HG02798 (cell line): ENCODE results near the gene STX1B.
"Not testable (repeated sequence)": the region's sequence is repeated elsewhere in the genome, so short reads cannot be mapped to it uniquely, and the experiment has no call there.

Experiments
- ATAC-seq: cut with Tn5 transposase; IDR thresholded peaks from one replicate; pipeline ENCODE4 v1.9.1; 2021; ENCODE audit warnings: mild to moderate bottlenecking; ENCODE audit not compliant: unreplicated experiment, poor library complexity

Gene STX1B

DNA sequence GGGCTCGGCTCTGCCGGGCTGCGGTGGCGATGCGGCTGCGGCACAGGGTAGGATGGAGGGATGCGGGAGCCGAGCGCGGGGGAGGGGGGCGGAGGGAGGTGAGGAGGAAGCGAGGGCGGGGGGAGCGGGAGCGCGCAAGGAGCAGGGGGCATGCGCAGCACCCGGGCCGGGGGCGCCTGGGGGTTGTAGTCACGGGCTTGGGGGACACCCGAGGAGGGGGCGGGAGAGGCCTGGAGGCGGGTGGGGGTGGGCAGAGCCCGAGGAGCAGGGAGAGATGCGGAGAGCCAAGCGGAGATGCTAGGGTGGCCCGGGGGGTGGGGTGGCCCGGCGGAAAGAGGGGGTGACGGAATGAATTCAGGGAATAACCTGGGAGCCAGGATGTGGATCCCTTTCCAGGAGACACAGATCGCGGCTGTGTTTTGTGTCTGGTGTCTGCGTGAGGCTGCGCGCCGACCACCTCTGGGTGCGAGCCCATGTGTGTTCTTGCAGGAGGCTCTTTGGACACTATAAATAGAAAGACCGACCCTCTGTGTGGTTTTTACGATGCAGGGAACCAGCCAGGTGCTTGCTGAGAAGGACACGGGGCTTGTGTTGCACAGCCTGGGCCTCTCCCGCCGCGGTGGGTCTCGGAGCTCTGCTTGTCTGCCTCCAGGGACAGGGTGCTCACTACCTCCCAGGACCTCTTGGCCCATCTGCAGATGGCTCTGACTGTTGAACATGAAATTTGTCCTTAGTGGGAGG, at the start of gene STX1B:
Gene STX1B, minus strand, starts transcription at position 54 of the 741 bp plus-strand sequence. CDS start 242 bp downstream, outside the sequence.
- ATAC-seq: no peak

DNA sequence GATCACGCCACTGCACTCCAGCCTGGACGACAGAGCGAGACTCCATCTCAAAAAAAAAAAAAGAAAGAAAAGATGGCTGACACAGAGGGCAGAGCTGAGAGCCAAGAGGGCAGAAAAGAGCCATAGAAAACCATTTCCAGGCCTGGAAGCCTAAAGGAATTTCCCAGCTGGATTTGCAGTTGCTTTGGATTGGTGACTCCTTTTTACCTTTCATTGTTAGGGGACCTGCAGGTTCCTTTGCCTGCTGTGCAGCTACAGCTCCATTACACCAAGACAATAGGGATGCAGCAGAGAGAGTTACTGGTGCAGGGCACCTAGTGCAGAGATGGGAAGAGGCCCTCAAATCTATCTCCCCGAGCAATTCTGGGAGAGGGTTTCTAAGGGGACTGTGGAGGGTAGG, 45.2 kb upstream of the STX1B start:
- no peak for ATAC-seq

DNA sequence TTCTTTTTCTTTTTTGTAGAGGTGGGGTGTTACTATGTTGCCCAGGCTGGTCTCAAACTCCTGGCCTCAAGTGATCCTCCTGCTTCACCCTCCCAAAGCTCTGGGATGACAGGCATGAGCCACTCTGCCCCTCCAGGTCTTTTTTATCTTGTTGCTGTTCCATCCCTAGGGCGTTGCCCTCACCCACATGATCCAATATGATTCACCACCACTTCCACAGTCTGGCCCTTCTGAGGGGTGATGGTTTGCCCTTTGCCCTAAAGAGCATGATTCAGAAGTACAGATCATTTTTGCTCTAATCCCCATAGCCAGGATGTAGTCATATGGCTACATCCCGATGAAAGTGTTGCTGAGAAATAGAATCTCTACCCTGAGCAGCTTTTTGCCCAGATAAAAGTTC, 41.7 kb upstream of the STX1B start:
- ATAC-seq: no peak

DNA sequence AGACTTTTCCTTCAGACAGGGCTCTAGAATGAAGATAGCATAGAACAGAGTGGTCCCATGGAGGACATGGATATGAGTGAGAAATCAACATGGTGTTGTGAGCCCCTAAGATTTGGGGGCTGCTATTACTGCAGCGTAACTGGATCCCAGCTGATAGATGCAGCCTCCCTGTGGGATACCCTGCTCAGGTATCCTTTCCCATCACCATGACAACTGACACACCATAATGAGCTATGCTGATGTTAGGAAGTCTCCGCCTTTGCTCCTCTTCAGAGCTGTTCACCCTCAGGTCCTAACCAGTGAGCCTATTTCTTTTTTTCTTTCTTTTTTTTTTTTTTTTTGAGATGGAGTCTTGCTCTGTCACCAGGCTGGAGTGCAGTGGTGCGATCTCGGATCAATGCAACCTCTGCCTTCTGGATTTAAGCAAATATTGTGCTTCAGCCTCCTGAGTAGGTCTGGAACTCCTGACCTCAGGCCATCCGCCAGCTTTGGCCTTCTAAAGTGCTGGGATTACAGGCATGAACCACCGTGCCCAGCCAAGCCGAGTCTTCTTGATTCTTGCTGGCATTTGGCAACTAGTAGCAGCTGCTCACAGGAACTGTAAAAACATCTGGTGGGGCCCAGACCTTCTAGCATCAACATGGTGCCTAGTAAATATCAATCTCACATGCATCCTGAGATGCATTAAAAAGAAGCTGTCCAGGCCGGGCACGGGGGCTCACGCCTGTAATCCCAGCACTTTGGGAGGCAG, 40.0 kb upstream of the STX1B start:
- ATAC-seq: no peak

DNA sequence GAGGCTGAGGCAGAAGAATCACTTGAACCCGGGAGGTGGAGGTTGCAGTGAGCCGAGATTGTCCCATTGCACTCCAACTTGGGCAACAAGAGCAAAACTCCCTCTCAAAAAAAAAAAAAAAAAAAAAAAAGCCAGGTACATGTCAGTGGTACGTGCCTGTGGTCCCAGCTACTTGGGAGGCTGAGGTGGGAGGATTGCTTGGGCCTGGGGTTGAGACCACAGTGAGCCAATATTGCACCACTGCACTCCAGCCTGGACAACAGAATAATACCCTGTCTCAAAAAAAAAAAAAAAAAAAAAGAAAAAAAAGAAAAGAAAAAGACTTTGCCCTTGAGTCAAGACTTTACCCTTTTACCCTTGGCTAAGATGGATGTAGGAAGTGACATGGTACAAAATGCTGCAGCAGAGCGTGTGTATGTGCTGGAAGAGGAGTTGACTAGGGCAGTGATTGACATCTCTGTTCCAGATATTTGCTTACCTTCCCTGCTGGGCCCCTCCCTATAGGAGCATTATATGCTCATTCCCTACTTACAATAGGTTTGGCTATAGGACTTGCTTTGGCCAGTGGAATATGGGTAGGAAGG, 33.6 kb upstream of the STX1B start:
- no peak for ATAC-seq

DNA sequence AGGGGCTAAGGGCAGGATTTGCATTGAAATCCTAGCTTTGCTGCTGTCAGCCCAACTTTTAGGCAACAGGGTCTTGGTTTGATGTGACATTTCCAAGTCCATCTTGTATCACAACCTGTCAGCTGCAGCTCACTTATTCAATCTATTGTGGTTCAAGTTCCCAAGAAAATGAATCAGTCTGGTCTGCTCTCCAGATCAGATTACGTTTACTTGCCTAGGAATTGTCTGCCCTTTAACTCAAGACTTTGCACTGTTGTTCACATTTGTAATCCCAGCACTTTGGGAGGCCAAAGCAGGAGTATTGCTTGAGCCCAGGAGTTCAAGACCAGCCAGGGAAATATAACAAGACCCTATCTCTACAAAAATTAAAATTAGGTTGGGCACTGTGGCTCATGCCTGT, 32.9 kb upstream of the STX1B start:
- ATAC-seq: no peak

DNA sequence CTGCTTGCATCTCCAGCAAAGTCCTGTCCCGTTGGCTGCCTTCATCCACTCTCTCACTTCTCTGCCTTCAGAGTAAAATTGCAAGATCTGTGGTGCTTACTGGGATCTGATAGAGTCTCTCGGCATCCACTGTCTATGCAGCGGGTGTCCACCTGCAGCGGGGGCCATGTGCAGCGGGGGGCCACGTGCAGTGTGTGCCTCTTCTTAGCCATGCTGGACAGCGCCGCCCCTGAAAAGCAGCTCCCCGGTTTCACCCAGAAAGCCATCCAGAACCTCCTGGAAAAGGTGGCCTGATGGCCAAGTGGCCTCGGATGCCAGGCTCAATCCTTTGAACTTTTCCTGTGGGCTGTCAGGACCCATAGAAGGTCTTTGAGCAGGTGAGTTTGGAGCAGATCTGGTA, 32.4 kb upstream of the STX1B start:
- ATAC-seq: no peak

DNA sequence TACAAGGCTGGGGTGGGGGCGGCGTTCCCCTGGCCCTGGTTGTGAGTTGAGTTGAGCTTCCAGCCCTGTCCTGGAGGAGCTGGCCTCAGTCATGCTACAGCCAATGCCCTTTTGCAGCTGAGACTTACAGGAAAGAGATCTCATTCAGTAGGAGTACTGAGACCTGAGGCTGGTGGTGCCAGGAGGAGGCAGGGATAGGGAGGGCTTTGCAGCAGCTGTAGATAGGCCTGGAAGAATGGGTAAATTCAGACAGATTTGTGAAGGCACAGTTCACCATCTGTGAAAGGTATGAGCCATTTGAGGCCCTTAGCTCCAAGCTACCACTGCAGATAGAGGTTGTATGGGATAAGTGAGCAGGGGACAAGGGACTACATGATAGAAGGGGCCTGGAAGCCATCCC, 28.6 kb upstream of the STX1B start:
- ATAC-seq: no peak

DNA sequence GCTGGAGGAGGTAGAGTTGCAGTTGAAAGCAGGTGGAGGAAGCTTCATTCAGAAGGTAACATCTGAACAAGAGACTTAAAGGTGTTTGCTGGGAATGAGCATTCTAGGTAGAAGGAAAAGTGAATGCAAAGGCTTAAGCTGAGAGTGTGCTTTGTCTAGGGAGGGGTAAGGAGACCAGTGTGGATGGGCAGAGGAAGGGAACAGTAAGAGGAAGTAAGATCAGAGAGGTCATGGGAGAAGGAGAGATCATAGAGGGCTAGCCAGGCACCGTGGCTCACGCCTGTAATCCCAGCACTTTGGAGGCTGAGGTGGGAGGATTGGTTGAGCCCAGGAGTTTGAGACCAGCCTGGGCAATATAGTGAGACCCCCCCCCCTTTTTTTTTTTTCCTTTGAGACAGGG, 26.3 kb upstream of the STX1B start:
- no peak for ATAC-seq

DNA sequence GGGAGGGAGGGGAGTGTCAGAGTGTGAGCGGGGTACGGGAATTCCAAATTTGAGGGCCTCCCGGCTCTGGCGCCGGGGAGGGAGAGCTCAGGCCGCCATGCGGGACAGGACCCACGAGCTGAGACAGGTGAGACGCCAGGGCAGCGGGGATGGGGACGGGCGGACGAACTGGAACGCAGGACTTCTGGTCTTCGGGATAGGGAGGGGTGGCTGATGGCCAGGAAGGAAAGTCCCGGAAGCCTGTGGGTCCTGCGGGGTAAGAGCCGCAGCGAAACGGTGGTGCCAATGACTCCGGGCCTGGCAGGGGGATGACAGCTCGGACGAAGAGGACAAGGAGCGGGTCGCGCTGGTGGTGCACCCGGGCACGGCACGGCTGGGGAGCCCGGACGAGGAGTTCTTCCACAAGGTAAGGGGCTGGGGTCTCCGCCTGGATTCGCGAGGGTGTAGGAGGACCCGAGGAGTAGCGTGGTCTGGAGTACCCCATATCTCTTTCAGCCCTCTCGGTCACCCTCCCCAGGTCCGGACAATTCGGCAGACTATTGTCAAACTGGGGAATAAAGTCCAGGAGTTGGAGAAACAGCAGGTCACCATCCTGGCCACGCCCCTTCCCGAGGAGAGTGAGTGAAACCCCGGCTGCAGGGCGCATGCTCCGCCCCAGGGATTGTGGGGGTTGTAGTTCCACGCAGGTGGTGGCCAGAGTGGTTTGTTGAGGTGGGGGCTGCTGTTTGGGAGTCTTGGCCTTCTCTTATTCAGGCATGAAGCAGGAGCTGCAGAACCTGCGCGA, 23.5 kb upstream of the STX1B start:
- ATAC-seq: peak; percentile 41

DNA sequence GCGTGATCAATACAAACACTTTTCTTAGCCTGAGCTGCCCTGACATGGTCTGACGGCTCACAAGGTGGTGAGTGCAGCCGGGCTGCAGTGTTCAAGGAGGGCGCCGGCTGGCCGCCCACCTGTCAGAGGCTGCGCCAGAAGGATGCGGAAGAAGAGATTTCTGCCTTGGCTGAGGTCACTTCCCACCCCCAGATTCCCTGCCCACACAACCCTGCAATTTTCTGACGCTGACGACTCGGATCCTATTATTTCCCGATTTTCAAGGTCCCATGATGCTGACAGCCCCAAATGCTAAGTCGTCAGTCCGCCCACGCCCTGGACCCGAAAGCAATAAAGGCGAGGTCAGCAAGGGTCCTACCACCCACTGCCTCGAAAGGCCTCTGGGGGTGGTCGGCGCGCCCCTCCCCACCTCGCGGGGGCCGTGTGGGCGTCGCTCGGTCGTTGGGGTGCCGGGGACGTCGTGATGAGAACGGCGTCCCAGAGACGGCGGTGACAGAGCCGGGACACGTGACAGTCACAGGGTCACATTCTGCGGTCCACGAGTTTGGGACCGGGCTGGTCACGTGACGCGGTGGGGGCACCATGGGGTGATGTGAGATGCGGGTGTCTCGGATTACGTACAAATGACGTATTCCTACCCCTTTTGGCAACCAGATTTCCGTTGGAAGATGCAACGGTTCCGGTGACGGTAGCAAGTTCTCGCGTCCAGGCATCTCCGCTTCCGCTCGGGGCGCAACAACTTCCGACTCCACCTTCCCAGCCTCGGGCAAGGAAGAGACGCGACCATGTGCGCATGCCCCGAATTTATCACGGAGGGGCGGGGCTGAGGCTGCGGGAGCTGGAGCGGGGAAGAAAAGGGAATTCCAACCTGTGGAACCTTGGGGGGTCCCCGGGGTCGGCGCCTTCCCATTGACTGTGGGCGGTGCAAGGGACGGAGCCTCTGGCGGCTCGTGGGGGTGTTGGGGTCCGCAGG, 22.6 kb upstream of the STX1B start, which contains the start of gene STX4:
Gene STX4, plus strand, starts transcription at position 823 of the 973 bp plus-strand sequence. CDS start 248 bp downstream, outside the sequence.
- peak; percentile 85 for ATAC-seq

DNA sequence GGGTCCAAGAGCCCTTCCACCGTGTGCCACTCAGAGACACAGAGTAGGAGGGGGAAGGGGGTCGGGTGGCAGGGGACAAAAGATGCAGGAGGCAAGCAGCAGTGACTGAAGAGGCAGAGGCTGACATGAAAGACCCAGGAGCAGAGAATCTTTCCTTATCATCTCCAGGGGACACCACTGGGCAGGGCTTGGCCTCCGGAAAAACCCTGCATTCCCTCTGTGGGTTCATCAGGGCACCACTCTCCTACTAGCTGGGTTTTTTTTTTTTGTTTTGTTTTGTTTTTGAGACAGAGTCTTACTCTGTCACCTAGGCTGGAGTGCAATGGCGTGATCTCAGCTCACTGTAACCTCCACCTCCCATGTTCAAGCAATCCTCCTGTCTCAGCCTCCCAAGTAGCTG, 20.8 kb upstream of the STX1B start:
- ATAC-seq: no peak

DNA sequence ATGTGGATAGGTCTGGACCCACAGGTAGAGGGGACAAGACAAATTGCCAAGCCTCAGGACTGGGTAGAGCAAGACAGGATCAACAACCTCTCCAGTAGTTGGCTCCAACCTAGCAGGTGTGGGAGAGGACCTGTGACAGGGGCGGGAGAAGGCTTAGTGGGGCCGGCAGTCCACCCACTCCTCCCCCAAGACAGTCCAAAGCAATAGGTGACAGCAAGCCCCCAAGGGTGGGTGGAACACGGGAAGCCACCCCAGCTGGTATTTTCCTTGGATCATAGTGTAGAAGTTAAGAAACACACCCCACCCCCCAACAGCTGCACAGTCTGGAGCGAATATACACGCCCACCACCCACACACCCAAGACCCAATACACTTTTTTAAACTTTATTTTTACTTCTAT, 18.8 kb upstream of the STX1B start:
- no peak for ATAC-seq

DNA sequence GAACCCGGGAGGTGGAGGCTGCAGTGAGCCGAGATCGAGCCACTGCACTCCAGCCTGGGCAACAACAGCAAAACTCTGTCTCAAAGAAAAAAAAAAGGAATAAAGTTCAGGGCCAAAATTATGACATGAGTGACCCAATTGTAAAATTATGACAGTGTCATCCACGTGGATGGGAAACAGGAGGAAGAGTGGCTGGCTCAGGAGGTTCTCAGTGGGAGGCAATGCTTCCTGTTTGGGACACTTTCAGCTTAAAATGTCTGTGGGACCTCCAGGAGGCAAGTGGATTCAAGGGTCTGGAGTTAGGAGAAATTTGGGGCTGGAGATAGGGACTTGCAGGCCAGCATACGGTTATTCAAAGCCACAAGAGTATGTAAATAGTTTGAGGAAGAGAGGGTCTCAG, 14.9 kb upstream of the STX1B start:
- no peak for ATAC-seq

DNA sequence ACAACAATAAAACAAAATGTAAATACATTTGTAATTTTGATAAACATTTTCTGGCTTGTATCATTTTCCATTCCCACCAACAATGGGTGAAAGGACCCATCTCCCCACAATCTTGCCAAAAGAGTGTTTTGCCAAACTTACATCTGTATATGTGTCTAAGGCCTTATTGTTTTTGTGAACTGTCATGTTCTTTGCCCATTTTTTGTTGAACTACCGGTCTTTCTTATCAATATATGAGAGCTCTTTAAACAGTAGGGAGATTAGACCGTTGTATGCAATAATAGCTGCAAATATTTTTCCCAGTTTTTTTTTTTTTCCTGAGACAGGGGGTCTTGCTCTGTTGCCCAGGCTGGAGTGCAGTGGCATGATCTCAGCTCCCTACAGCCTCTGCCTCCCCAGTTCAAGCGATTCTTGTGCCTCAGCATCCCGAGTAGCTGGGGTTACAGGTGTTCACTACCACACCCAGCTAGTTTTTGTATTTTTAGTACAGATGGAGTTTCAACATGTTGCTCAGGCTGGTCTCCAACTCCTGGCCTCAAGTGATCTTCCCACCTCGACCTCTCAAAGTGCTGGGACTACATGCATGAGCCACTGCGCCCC, 13.3 kb upstream of the STX1B start:
- no peak for ATAC-seq

DNA sequence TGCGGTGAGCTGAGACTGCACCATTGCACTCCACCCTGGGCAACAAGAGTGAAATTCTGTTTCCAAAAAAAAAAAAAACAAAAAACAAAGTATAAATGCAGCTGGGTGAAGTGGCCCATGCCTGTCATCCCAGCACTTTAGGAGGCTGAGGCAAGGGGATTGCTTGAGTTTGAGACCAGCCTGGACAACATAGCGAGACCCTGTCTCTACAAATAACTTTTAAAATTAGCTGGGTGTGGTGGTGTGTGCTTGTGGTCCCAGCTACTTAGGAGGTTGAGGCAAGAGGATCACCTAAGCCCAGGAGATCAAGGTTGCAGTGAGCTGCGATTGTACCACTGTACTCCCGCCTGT, 12.8 kb upstream of the STX1B start:
- no peak for ATAC-seq

DNA sequence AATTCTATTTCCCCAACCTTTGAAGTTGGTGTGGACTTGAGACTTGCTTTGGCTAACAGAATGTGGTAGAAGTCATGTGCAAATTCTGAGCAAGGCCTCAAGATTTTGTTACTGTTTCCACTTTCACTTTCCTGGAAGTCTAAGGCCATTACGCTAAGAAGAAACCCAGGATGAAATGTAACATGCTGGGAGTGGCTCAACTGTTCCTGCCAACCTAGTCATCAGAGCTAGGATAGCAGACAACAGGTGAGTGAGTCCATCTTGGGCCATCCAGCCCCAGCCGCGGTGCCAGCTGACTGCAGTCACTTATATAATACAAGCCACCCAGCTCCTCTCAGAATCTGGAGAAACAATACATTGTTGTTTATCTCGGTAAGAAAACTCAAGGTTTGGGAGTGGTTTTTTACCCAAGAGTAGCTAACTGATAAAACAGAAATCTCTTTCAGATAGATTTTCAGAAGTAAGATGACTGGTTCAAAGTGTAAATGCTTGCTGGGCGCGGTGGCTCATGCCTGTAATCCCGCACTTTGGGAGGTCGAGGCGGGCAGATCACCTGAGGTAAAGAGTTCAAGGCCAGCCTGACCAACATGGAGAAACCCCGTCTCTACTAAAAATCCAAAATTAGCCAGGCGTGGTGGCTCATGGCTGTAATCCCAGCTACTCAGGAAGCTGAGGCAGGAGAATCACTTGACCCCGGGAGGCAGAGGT, 12.3 kb upstream of the STX1B start:
- no peak for ATAC-seq

DNA sequence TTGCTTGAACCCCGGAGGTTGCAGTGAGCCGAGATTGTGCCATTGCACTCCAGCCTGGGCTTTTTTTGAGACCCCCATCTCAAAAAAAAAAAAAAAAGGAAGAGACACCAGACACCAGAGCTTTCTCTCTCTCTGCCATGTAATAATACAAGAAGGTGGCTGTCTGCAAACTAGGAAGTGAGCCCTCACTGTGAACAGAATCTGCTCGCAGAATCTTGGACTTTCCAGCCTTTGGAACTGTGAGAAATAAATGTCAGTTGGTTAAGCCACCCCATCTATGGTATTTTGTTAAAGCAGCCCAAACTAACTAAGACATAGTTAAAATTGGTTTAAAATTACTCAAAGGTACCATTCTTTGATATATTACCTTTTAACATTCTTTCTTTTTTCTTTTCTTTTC, 10.1 kb upstream of the STX1B start:
- ATAC-seq: no peak

DNA sequence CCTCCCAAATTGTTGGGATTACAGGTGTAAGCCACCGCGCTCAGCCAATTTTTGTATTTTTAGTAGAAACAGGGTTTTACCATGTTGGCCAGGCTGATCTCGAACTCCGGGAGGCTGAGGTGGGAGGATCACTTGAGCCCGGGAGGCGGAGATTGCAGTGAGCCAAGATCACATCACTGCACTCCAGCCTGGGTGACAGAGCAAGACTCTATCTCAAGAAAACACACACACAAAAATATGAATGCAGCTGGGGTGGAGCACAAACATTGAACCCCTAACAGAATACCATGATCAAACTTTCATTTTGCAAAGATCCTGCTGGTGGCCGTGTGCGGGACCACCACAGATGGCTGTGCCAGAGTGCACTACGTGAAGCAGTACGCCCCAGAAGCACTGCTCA, 7.3 kb upstream of the STX1B start:
- not testable (repeated sequence) for ATAC-seq
